ENCODE data around the gene RPS6KA2. TPM values are rescaled to one million over a fixed set of nuclear protein-coding genes. Genes with fewer than 3 reads are reported as not detected.

RPS6KA2 gene
- total and polyA plus RNA-seq, 2 donors (not counting 3 experiments of a cell fraction or from before 2014, with no cell fraction given): 54.5 to 75.8 TPM

GRCh38 chr6:166474721-166475565 is 152.1 kb downstream of the RPS6KA2 start:
- Histone ChIP-seq H3K27me3 (ENCODE audit: control insufficient read depth in 2 of 2, insufficient read depth in 2 of 2, low read length in 2 of 2) (no peaks in the 10 kb centered on the region), H3K9me1 (replicated peaks; ENCODE audit: control insufficient read depth, extremely low read depth, insufficient read depth, low read length) (no peaks in the 10 kb centered on the region), H4K20me1 (replicated peaks; ENCODE audit: control insufficient read depth, extremely low read depth, insufficient read depth, low read length) (no peaks in the 10 kb centered on the region), H3K4me3 (replicated peaks in 1 of 3; ENCODE audit: insufficient read depth in 1 of 3, low read depth in 1 of 3, low read length in 3 of 3) (no peak overlapping the region), H3K4me1 (ENCODE audit: control insufficient read depth, extremely low read depth, insufficient read depth, low read length) (no peaks in the 10 kb centered on the region), H3K9ac (replicated peaks; ENCODE audit: extremely low read depth, insufficient read depth, low read length) (no peak overlapping the region), H3K9me3 (replicated peaks; ENCODE audit: control insufficient read depth, insufficient read depth, low read length) (no peaks in the 10 kb centered on the region), H3K36me3 (ENCODE audit: control insufficient read depth in 2 of 2, extremely low read depth in 1 of 2, insufficient read depth in 2 of 2, low read length in 2 of 2) (peaks cover 0 to 15% of the 10 kb centered on the region in 2 experiments), H3K27ac (ENCODE audit: insufficient read depth, low read depth, low read length) (no peak overlapping the region), H3K4me2 (ENCODE audit: insufficient read depth, low read length) (no peak overlapping the region), H2AFZ (ENCODE audit: low read depth, low read length) (no peak overlapping the region), H3K79me2 (ENCODE audit: control insufficient read depth, insufficient read depth, low read length) (no peaks in the 10 kb centered on the region)
- TF ChIP-seq MYC (IDR thresholded peaks at IDR 0.05; ENCODE audit: low read depth, low read length): no peak
- no peak for TF ChIP-seq MAX (IDR thresholded peaks at IDR 0.05; ENCODE audit: insufficient read depth, insufficient read length)
- TF ChIP-seq POLR2AphosphoS5 (IDR thresholded peaks at IDR 0.05; ENCODE audit: insufficient read depth, low read depth, low read length): no peak
- TF ChIP-seq, protein P1, sequence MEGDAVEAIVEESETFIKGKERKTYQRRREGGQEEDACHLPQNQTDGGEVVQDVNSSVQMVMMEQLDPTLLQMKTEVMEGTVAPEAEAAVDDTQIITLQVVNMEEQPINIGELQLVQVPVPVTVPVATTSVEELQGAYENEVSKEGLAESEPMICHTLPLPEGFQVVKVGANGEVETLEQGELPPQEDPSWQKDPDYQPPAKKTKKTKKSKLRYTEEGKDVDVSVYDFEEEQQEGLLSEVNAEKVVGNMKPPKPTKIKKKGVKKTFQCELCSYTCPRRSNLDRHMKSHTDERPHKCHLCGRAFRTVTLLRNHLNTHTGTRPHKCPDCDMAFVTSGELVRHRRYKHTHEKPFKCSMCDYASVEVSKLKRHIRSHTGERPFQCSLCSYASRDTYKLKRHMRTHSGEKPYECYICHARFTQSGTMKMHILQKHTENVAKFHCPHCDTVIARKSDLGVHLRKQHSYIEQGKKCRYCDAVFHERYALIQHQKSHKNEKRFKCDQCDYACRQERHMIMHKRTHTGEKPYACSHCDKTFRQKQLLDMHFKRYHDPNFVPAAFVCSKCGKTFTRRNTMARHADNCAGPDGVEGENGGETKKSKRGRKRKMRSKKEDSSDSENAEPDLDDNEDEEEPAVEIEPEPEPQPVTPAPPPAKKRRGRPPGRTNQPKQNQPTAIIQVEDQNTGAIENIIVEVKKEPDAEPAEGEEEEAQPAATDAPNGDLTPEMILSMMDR (IDR thresholded peaks at IDR 0.05; ENCODE audit: extremely low read depth in 1 of 2, insufficient read depth in 1 of 2, low read depth in 1 of 2, low read length in 2 of 2): no peak
- TF ChIP-seq FOS (IDR thresholded peaks at IDR 0.05; ENCODE audit: borderline replicate concordance, insufficient read depth, low read length): no peak
- no peak for TF ChIP-seq GATA2 (IDR thresholded peaks at IDR 0.05; ENCODE audit: insufficient read depth, insufficient read length, low read depth, low read length)
- TF ChIP-seq POLR2A (IDR thresholded peaks at IDR 0.05; ENCODE audit: low read depth, low read length): no peak
- no peak for TF ChIP-seq JUN (IDR thresholded peaks at IDR 0.05; ENCODE audit: borderline replicate concordance, insufficient read depth, insufficient read length, low read depth)
- no peak for TF ChIP-seq EZH2 (IDR thresholded peaks at IDR 0.05; ENCODE audit: borderline replicate concordance, low read depth, low read length, severe bottlenecking)
- dilution Hi-C loops (cut with MboI; ENCODE audit: extremely low pct_ligation_motif_present, low sequenced_read_pairs): no loop called here
- POLR2A ChIA-PET: no interaction called here
- BruUV-seq (replicated peaks): no TSS peak
- DNase-seq (ENCODE audit: low read depth, low spot score): no peak
- CTCF ChIA-PET: no interaction called here
- no peak for FAIRE-seq
- intact Hi-C loops (cut with micrococcal nuclease): no loop called here

All from endothelial cell of umbilical vein (primary cell).